Thyroid gland (tissue), 4 donors: ENCODE measurements around the gene HDAC9. TPM values are rescaled to one million over a fixed set of nuclear protein-coding genes. Genes with fewer than 3 reads are reported as not detected.

Experiments used
- DNase-seq, 2 donors: peaks; one replicate each; pipeline ENCODE4 v3.0.0-alpha.2; 2019
- H3K27ac ChIP-seq, 3 donors: fragments of 200-600 bp; sonication (generic); 1 replicate in 2 of 3; 2 replicates in 1 of 3; pipeline ENCODE4 v1.5.1; 2016 to 2019; ENCODE audit warnings: mild to moderate bottlenecking in 1 of 3, moderate library complexity in 1 of 3
- H3K27me3 ChIP-seq: fragments of 200-600 bp; sonication (generic); one replicate; pipeline ENCODE4 v1.5.1; 2019
- H3K36me3 ChIP-seq, 2 donors: fragments of 200-600 bp; sonication (generic); one replicate each; pipeline ENCODE4 v1.5.1; 2016 to 2019
- H3K4me1 ChIP-seq, 2 donors: fragments of 200-600 bp; sonication (generic); one replicate each; pipeline ENCODE4 v1.5.1; 2017 to 2019
- H3K4me3 ChIP-seq, 3 donors: fragments of 200-600 bp; sonication (generic); replicated peaks in 1 of 3; 1 replicate in 2 of 3; 2 replicates in 1 of 3; pipeline ENCODE4 v1.5.1; 2016; ENCODE audit warnings: mild to moderate bottlenecking in 1 of 3
- H3K9me3 ChIP-seq: fragments of 200-600 bp; sonication (generic); one replicate; pipeline ENCODE4 v1.5.1; 2017
- CTCF ChIP-seq, 6 experiments: fragments of 200-600 bp in 3 of 6; fragments of 450-650 bp in 3 of 6; sonication (generic) in 3 of 6; IDR thresholded peaks; one replicate each; pipeline ENCODE4 v1.5.1; 2016 to 2019; ENCODE audit warnings: antibody characterized with exemption in 6 of 6, mild to moderate bottlenecking in 2 of 6, inconsistent platforms in 1 of 6, moderate library complexity in 1 of 6
- POLR2A ChIP-seq, 2 donors: fragments of 450-650 bp; IDR thresholded peaks; one replicate each; pipeline ENCODE4 v1.6.1; 2017; ENCODE audit warnings: antibody characterized with exemption in 2 of 2, mild to moderate bottlenecking in 2 of 2, moderate library complexity in 1 of 2
- WGBS, 2 donors: methylation state at CpG; one replicate each; pipeline ENCODE4 v1.1.5; 2017; 5-methylcytosine and 5-hydroxymethylcytosine counted together
- intact Hi-C: fragments of 100-400 bp; cut with DNase I; formaldehyde crosslinking; loops from one replicate; pipeline ENCODE4 v1.15.1; 2023
- total RNA-seq, 4 donors: library from RNA; depleted of rRNA; stranded (reverse); fragments of >200 nt; gene quantifications; one replicate each; pipeline ENCODE4 v1.2.3, GENCODE V29; 2016

The HDAC9 gene
- total RNA-seq: 10 to 100 TPM in 1 of 4 donors, 1 to 10 TPM in 3; 5.4 to 28.2 (median 7.2) TPM

DNA sequence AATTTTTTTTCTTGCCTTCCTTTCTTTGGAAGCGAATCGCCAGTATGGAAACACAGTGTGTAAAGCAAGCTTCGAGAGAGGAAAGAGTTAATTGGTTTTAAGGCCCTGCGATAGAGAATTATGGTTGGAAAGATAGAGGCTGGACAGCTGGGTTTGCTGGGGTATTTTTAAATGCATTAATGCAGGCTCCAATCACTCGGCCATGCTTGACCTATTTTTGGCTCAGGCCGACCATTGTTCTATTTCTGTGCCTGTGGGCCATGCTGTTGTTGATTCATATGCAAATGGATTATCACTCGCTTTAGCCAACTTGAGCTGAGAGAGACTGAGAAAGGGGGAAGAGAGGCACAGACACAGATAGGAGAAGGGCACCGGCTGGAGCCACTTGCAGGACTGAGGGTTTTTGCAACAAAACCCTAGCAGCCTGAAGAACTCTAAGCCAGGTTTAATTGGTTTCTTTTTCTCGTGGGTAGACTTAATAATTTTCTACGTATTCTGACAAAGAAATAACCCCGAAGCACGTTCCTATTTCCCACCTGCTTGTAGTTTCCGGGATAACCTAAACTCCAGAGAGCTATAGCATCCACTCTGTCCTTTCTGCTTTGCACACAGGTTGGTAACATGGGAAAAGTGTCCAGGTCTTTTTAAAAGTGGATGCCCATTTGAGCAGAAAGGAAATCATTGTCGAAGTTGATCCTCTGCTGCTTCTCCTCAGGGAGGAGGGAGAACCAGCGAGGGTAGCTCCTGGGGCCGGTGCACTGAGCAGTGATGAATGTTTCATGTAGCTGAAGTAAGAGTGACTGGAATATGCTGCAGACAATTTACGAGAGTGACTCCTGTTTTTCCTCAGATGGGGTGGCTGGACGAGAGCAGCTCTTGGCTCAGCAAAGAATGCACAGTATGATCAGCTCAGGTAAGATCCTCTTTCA, at the start of gene HDAC9:
HDAC9 (plus strand) TSS at position 338 of the 929 bp plus-strand sequence; CDS start at position 892, 554 bp downstream.
- intact Hi-C loops: no loop called here
- no peak for TF ChIP-seq POLR2A (IDR thresholded peaks at IDR 0.05)
- TF ChIP-seq CTCF (IDR thresholded peaks at IDR 0.05): no peak
- WGBS, 2 donors: 6 to 7% methylated on average over 18 of the region's 18 CpGs
- DNase-seq: peak; percentile 51 to 54
- Histone ChIP-seq H3K36me3 (no peaks in the 10 kb centered on the region), H3K9me3 (no peaks in the 10 kb centered on the region), H3K4me3 (peak within 1 kb of the TSS in 2 of 3 donors; percentile 11 to 18), H3K4me1 (peaks cover 0 to 9% of the 10 kb centered on the region in 2 donors), H3K27me3 (no peaks in the 10 kb centered on the region), H3K27ac (peak within 1 kb of the TSS; percentile 33 to 87 (median 58))

DNA sequence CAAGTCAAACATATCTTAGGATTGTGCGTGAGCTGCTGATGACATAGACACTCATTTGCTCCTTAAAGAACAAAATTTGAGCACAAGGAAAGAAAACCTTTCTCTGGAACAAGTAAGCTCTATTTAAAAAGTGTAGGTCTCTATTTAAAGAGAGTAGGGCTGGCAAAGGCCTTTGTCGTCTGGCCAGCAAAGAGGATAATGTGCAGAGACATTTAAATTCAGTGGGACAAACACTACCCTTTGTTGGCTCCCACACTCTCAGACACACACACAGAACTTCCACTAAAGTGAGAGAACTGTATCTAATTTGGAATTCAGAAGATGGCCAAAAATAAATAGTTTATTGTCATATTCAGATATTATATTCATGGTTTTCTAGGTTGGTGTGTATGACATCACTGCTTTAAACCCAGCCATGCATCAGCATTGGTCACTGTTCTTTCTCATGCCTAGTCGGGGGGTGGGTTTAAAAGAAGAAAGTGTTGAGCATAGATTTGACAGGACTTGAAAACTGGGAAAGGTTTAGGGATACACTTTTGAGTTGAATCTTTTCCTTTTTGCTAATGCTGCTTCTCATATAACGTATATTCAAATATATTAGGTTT, 49.5 kb upstream of the HDAC9 start:
- no peak for DNase-seq
- no peaks in the 10 kb centered on the region for H3K9me3 ChIP-seq
- H3K27me3 ChIP-seq: no peaks in the 10 kb centered on the region
- H3K27ac ChIP-seq: no peak overlapping the region
- TF ChIP-seq CTCF (IDR thresholded peaks at IDR 0.05) (no peak), POLR2A (IDR thresholded peaks at IDR 0.05) (no peak)
- no peak overlapping the region for H3K4me3 ChIP-seq
- H3K36me3 ChIP-seq: no peaks in the 10 kb centered on the region
- no peaks in the 10 kb centered on the region for H3K4me1 ChIP-seq
- 87 to 89% methylated on average over 4 of the region's 4 CpGs for WGBS, 2 donors
- intact Hi-C loops: no loop called here

- intact Hi-C loops: no loop called here
- TF ChIP-seq CTCF (IDR thresholded peaks at IDR 0.05): no peak
- TF ChIP-seq POLR2A (IDR thresholded peaks at IDR 0.05): no peak
- no peaks in the 10 kb centered on the region for H3K4me1 ChIP-seq
- no peak for DNase-seq
- no peak overlapping the region for H3K27ac ChIP-seq
- no peaks in the 10 kb centered on the region for H3K36me3 ChIP-seq
- no peaks in the 10 kb centered on the region for H3K9me3 ChIP-seq
- no peak overlapping the region for H3K4me3 ChIP-seq
- H3K27me3 ChIP-seq: no peaks in the 10 kb centered on the region
Observed at GRCh38 chr7:18450019-18450418, 45.5 kb upstream of the HDAC9 start.

GRCh38 chr7:18455606-18456005, 39.9 kb upstream of the HDAC9 start:
- H3K27ac ChIP-seq: no peak overlapping the region
- peaks cover 15 to 16% of the 10 kb centered on the region in 2 donors for H3K4me1 ChIP-seq
- H3K36me3 ChIP-seq: no peaks in the 10 kb centered on the region
- no peak for DNase-seq
- no peaks in the 10 kb centered on the region for H3K27me3 ChIP-seq
- no peak for TF ChIP-seq POLR2A (IDR thresholded peaks at IDR 0.05)
- no peak for TF ChIP-seq CTCF (IDR thresholded peaks at IDR 0.05)
- H3K4me3 ChIP-seq: no peak overlapping the region
- intact Hi-C loops: no loop called here
- H3K9me3 ChIP-seq: no peaks in the 10 kb centered on the region

DNA sequence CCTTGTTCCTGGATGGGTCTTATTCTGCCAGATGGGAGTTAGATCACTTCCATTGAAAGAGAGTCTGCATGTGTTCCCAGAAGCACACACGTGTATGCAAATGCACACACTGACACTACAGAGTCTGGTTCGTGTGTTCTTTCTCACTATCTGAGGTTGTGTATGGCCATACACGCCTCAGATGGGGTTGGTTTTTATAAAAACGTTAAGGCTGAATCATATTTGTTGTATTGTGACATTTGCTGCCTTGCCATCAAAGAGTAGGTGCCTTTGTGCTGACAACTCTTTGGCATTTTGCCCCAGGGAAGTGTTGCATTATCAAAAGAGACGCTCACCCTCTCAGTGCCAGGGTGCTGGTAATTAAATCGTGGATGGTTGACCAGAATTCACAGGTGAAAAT, 37.7 kb upstream of the HDAC9 start:
- no peaks in the 10 kb centered on the region for H3K9me3 ChIP-seq
- H3K27me3 ChIP-seq: no peaks in the 10 kb centered on the region
- no peak for DNase-seq
- H3K4me3 ChIP-seq: no peak overlapping the region
- no peak overlapping the region for H3K27ac ChIP-seq
- WGBS, 2 donors: 74 to 78% methylated on average over 6 of the region's 6 CpGs
- intact Hi-C loops: no loop called here
- TF ChIP-seq POLR2A (IDR thresholded peaks at IDR 0.05): no peak
- no peak for TF ChIP-seq CTCF (IDR thresholded peaks at IDR 0.05)
- no peaks in the 10 kb centered on the region for H3K36me3 ChIP-seq
- H3K4me1 ChIP-seq: peaks cover 15 to 16% of the 10 kb centered on the region in 2 donors
